ENCODE data around the gene PSMB3.
"Not testable (repeated sequence)": the region's sequence is repeated elsewhere in the genome, so short reads cannot be mapped to it uniquely, and the experiment has no call there.

PSMB3 gene

DNA sequence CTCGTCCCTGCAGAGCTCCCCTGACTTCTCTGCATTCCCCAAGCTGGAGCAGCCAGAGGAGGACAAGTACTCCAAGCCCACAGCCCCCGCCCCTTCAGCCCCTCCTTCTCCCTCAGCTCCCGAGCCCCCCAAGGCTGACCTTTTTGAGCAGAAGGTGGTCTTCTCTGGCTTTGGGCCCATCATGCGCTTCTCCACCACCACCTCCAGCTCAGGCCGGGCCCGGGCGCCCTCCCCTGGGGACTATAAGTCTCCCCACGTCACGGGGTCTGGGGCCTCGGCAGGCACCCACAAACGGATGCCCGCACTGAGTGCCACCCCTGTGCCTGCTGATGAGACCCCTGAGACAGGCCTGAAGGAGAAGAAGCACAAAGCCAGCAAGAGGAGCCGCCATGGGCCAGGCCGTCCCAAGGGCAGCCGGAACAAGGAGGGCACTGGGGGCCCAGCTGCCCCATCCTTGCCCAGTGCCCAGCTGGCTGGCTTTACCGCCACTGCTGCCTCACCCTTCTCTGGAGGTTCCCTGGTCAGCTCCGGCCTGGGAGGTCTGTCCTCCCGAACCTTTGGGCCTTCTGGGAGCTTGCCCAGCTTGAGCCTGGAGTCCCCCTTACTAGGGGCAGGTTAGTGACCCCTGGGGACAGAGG is 36.1 kb upstream of the PSMB3 start:
- DNase-seq (ENCODE audit: low read depth in 2 of 2) = no peak

- no peak for DNase-seq (ENCODE audit: low read depth in 2 of 2)
These were observed 35.3 kb upstream of the PSMB3 start for GRCh38 chr17:38717139-38717745.

DNA sequence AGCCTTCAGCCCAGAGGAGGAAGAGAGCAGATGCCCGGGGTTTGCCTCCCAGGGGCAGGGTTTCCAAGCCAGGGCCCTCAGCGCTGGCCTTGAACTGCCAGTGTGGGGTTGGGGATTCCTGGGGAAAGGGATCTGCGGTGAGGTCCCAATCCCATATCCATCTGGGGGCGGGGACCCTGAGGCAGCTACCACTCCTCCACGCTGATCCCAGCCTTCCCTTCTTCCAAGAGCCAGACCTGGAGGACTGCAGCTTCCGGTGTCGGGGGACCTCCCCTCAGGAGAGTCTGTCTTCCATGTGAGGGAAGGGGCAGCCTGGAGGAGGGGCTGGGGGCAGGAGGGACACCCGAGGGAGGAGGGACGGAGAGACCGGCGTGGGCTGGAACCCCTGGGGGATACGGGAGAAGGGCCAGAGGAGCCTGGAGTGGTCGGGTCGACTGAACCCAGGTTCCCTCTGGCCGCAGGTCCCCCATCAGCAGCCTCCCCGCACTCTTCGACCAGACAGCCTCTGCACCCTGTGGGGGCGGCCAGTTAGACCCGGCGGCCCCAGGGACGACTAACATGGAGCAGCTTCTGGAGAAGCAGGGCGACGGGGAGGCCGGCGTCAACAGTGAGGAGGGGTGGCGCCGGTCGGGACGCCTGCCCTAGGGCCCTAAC is 33.1 kb upstream of the PSMB3 start:
- DNase-seq (ENCODE audit: low read depth in 2 of 2) = no peak

DNA sequence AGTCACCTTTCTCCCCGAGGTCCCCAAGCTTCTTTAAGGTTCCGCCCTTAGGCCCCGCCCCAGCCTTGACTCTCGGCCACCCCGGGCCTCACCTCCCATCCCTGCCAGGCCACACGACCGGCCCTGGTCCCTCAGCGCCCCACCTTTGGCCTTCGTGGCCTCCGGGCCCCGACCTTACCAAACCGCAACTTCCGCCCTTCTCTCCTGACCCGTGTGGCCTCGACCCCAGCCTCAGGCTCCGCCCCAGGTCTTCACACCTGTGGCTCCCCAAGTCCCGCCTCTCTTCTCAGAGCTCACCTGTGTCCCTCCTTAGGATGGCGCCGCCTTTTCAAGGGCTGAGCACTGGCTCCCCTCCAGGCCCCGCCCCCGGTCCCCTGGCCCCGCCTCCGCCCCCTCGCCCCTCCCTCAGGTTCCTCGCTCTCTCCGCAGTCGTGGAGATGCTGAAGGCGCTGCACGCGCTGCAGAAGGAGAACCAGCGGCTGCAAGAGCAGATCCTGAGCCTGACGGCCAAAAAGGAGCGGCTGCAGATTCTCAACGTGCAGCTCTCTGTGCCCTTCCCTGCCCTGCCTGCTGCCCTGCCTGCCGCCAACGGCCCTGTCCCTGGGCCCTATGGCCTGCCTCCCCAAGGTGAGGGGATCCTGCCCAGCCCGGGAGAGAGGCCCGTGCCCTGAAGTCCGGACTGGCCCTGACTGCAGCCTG is 32.4 kb upstream of the PSMB3 start:
- no peak for DNase-seq (ENCODE audit: low read depth in 2 of 2)

DNA sequence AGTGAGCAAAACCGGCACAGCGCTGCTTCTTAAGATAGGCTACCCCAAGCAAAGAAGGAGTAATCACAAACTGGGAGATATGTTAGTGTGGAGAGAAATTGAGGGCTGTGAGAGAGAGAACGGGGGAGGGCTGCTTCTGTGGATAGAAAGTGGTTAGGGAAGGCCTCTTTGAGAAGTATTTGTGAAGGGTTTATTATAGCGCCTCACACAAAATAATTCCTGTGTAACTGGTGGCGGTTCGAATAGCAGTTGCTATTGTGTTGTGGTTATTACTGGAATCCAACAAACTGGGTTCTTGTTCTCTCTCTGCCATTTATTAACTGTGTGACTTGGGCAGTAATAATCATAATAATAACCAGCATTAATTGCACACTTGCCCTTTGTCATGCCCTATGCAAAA is 31.6 kb upstream of the PSMB3 start:
- DNase-seq (ENCODE audit: low read depth in 2 of 2) = no peak

DNA sequence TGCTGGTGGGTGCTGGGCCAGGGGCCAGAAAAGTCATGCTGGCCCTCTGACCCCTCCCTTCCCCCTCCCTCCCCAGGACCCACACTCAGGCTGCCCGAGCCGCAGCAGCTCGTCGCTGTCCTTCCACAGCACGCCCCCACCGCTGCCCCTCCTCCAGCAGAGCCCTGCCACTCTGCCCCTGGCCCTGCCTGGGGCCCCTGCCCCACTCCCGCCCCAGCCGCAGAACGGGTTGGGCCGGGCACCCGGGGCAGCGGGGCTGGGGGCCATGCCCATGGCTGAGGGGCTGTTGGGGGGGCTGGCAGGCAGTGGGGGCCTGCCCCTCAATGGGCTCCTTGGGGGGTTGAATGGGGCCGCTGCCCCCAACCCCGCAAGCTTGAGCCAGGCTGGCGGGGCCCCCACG is 30.7 kb upstream of the PSMB3 start:
- DNase-seq (ENCODE audit: low read depth in 2 of 2) = no peak

DNA sequence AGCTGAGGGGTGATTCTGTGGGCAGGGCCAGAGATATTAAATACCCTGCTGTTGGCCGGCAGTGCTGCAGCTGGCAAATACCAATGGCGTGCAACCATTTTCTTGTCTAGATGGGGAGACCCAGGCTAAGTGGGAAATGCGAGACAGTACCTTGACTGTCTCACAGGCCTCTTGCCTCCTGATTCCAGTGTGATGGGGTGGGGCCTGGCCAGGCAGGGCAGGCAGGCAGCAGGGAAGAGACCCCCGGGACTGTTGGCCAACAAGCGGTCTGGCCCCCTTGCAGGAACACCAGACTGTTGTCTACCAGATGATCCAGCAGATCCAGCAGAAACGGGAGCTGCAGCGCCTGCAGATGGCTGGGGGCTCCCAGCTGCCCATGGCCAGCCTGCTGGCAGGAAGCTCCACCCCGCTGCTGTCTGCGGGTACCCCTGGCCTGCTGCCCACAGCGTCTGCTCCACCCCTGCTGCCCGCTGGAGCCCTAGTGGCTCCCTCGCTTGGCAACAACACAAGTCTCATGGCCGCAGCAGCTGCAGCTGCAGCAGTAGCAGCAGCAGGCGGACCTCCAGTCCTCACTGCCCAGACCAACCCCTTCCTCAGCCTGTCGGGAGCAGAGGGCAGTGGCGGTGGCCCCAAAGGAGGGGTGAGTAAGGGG is 28.1 kb upstream of the PSMB3 start:
- no peak for DNase-seq (ENCODE audit: low read depth in 2 of 2)

DNA sequence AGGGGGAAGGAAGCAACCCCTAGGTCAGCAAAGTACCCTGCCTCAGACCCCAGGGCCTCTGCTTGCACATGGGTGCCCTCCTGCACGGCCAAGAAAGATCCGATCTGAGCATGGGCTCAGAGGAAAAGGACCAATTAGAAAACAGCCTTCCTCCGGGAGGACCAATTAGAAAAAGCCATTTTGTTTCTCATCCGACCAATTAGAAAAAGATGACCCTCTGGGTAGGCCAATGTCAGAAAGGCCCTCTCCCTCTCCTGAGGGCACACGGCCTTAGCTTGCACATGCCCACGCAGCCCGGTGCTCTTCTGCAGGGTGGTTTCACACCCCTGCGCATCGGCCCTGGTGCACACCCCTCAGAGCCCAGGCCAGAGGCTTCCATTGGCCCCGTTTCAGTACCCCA is 27.5 kb upstream of the PSMB3 start:
- no peak for DNase-seq (ENCODE audit: low read depth in 2 of 2)

- DNase-seq (ENCODE audit: low read depth in 2 of 2) = not testable (repeated sequence)
These were observed 26.4 kb upstream of the PSMB3 start for GRCh38 chr17:38726145-38726544.

GRCh38 chr17:38727736-38728135 is 24.8 kb upstream of the PSMB3 start:
- peak in 1 of 2 donors; percentile 40 for DNase-seq (ENCODE audit: low read depth in 2 of 2)

DNA sequence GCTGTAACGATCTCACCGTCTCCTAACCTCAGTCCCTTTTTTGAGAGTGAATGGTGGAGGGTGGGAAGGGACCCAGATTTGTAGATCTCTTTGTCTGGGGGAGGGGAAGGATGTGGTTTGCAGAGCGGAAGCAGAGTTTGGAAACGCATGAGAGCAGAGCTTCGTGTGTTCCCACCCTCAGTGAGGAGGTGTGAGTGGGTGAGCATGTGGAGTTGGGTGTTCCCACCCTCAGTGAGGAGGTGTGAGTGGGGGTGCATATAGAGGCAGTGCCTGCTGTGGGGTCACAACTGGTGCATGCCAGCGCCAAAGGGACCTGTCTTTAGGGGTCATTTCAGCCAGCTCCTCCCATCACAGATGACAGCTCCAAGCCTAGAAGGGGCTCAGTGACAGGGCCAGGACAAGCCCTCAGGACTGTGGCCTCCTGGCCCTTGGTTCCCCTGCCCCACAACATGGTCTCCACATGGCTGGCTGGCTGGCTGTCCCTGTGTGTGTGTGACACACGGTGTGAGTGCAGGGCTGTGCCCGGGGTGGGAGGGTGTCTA is 24.2 kb upstream of the PSMB3 start:
- peak; percentile 41 to 48 for DNase-seq (ENCODE audit: low read depth in 2 of 2)

GRCh38 chr17:38729368-38729885 is 23.1 kb upstream of the PSMB3 start:
- DNase-seq (ENCODE audit: low read depth in 2 of 2) = no peak

DNA sequence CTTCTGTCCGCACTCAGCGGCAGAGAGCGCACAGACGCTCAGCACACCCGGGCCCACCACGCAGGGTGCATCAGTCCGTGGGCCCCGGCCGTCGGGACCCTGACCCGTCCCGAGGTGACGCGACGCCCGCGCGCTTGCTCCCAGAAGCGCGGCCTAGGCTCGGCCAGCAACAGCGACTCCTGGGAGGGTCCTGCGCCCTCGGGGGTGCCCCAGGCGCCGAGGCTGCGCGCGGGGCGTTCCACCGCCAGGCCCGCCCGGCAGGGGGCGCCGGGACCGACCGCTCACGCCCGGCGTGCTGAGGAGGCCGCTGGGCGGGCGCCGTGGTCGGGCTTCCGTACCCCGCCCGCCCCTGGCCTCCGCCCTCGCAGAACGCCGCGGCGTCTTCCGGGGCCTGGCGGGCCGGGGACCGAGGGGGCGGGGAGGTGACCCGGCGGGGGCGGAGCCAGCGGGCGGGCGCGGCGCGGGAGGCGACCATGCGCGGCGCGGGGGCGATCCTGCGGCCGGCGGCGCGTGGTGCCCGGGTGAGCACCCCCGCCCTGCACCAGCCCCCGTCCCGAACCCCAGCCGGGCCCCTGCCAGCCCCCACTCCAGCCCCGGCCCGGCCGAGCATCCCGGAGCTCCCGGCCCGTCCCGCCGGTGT is 22.5 kb upstream of the PSMB3 start, which contains the start of gene CISD3:
Gene CISD3, plus strand, starts transcription at position 456 of the 640 bp plus-strand sequence. Its CDS starts 18 bp downstream, at position 474.
- DNase-seq (ENCODE audit: low read depth in 2 of 2) = peak; percentile 71

GRCh38 chr17:38730526-38731379 is 21.8 kb upstream of the PSMB3 start:
- DNase-seq (ENCODE audit: low read depth in 2 of 2) = no peak

GRCh38 chr17:38731526-38732294 is 20.8 kb upstream of the PSMB3 start:
- DNase-seq (ENCODE audit: low read depth in 2 of 2) = no peak

GRCh38 chr17:38732376-38733281 is 19.9 kb upstream of the PSMB3 start:
- no peak for DNase-seq (ENCODE audit: low read depth in 2 of 2)

GRCh38 chr17:38733282-38733981 is 19.1 kb upstream of the PSMB3 start:
- DNase-seq (ENCODE audit: low read depth in 2 of 2) = no peak

Measured in stimulated activated CD8-positive, alpha-beta memory T cell treated with anti-CD3 and anti-CD28 coated beads, Interleukin-7, amount 100 ng/mL, for 1 hour (primary cell).